DMS153 treated with DMSO at 0.1 percent for 48 hours (cell line): ENCODE data around the gene WNK2.

ENCODE experiments used
- DNase-seq: peaks from one replicate; lab custom pipeline; 2025; ENCODE audit not compliant: unreplicated experiment; lab: John Stamatoyannopoulos, UW

WNK2 gene

GRCh38 chr9:93217706-93218105 is 33.8 kb downstream of the WNK2 start:
- no peak for DNase-seq

GRCh38 chr9:93218161-93218560 is 34.2 kb downstream of the WNK2 start:
- DNase-seq: no peak

- DNase-seq: no peak
These were observed 34.9 kb downstream of the WNK2 start for GRCh38 chr9:93218671-93219420.

GRCh38 chr9:93219692-93220091 is 35.8 kb downstream of the WNK2 start:
- DNase-seq: no peak

- no peak for DNase-seq
These were observed 36.7 kb downstream of the WNK2 start for GRCh38 chr9:93220627-93221026.

GRCh38 chr9:93221044-93221443 is 37.1 kb downstream of the WNK2 start:
- no peak for DNase-seq

GRCh38 chr9:93222890-93223259 is 38.9 kb downstream of the WNK2 start:
- DNase-seq: no peak

GRCh38 chr9:93223260-93224180 is 39.6 kb downstream of the WNK2 start:
- DNase-seq: peak; percentile 28

- DNase-seq: no peak
These were observed 40.7 kb downstream of the WNK2 start for GRCh38 chr9:93224591-93224990.

GRCh38 chr9:93225417-93225816 is 41.5 kb downstream of the WNK2 start:
- DNase-seq: no peak

- no peak for DNase-seq
These were observed 42.0 kb downstream of the WNK2 start for GRCh38 chr9:93225892-93226291.

- no peak for DNase-seq
These were observed 42.9 kb downstream of the WNK2 start for GRCh38 chr9:93226819-93227218.

GRCh38 chr9:93228030-93228429 is 44.1 kb downstream of the WNK2 start:
- DNase-seq: no peak

- no peak for DNase-seq
These were observed 44.5 kb downstream of the WNK2 start for GRCh38 chr9:93228453-93228852.

- DNase-seq: no peak
These were observed 45.7 kb downstream of the WNK2 start for GRCh38 chr9:93229636-93230035.

GRCh38 chr9:93230185-93230584 is 46.2 kb downstream of the WNK2 start:
- DNase-seq: no peak

GRCh38 chr9:93230601-93231000 is 46.7 kb downstream of the WNK2 start:
- no peak for DNase-seq

- DNase-seq: peak; percentile 29
These were observed 47.3 kb downstream of the WNK2 start for GRCh38 chr9:93231121-93231694.

- no peak for DNase-seq
These were observed 47.8 kb downstream of the WNK2 start for GRCh38 chr9:93231716-93232115.

- no peak for DNase-seq
These were observed 48.5 kb downstream of the WNK2 start for GRCh38 chr9:93232388-93232960.

GRCh38 chr9:93233033-93233432 is 49.1 kb downstream of the WNK2 start:
- DNase-seq: no peak

- no peak for DNase-seq
These were observed 50.7 kb downstream of the WNK2 start for GRCh38 chr9:93234600-93234999.
